GM21619 (cell line): ENCODE measurements around the gene SLC22A13.

Source experiments
- ATAC-seq: cut with Tn5 transposase; IDR thresholded peaks from one replicate; pipeline ENCODE4 v1.9.1; 2021; ENCODE audit not compliant: unreplicated experiment

SLC22A13 gene

DNA sequence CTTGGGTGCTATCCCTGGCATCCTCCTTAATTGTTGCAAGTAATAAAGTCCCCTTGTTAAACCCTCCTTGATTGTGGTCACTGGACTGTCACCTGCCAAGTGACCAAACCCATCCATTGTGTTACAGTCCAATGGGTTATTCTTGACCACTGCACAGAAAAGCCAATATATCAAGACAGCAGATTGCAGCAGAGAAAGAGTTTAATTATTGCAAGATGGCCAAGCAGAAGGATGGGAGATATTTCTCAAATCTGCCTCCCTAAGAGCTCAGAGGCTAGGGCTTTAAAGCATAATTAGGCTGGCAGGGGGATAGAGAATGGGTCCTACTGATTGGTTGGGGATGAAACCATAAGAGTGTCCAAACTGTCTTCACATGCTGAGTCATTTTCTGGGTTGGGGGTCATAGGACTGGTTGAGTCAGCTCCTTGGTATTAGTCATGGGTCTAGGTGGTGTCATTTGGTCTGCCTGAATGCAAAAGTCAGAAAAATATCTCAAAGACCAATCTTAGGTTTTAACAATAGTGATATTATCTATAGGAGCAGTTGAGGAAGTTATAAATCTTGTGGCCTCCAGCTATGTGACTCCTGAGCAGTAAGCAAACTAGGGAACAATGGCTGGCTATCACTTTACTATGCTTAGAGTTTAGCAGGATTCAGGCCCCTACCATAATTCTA, 61.9 kb downstream of the SLC22A13 start:
- no peak for ATAC-seq
